HG02763 (cell line): Measurements from ENCODE around the gene TMEM239.
A peak's percentile ranks its signal among the peaks of the same experiment; 100 is the strongest.
"Not testable (repeated sequence)": the region's sequence is repeated elsewhere in the genome, so short reads cannot be mapped to it uniquely, and the experiment has no call there.

ENCODE experiments used
- ATAC-seq: cut with Tn5 transposase; IDR thresholded peaks from one replicate; pipeline ENCODE4 v1.9.1; 2021; ENCODE audit warnings: mild to moderate bottlenecking, moderate library complexity; ENCODE audit not compliant: unreplicated experiment

Gene TMEM239

GRCh38 chr20:2799271-2799670, 16.9 kb upstream of the TMEM239 start:
- no peak for ATAC-seq

GRCh38 chr20:2799688-2800520, 16.3 kb upstream of the TMEM239 start:
- ATAC-seq: peak; percentile 27

GRCh38 chr20:2800521-2801285, 15.5 kb upstream of the TMEM239 start, which contains the start of gene CPXM1:
TSS of gene CPXM1 (minus strand) at chr20:2800627. CDS start at chr20:2800572, 55 bp downstream.
- peak; percentile 42 for ATAC-seq

GRCh38 chr20:2801286-2801728, 14.9 kb upstream of the TMEM239 start:
- no peak for ATAC-seq

- no peak for ATAC-seq
Observed at GRCh38 chr20:2804041-2804828, 11.9 kb upstream of the TMEM239 start.

GRCh38 chr20:2804852-2805688, 11.1 kb upstream of the TMEM239 start:
- no peak for ATAC-seq

GRCh38 chr20:2805689-2806350, 10.3 kb upstream of the TMEM239 start:
- no peak for ATAC-seq

- no peak for ATAC-seq
Observed at GRCh38 chr20:2806351-2806701, 9.8 kb upstream of the TMEM239 start.

GRCh38 chr20:2807019-2807418, 9.1 kb upstream of the TMEM239 start:
- no peak for ATAC-seq

- ATAC-seq: not testable (repeated sequence)
Observed at GRCh38 chr20:2807929-2808328, 8.2 kb upstream of the TMEM239 start.

GRCh38 chr20:2809690-2810089, 6.5 kb upstream of the TMEM239 start:
- no peak for ATAC-seq

GRCh38 chr20:2812189-2812588, 4.0 kb upstream of the TMEM239 start:
- no peak for ATAC-seq

- no peak for ATAC-seq
Observed at GRCh38 chr20:2814076-2814475, 2.1 kb upstream of the TMEM239 start.

- no peak for ATAC-seq
Observed at GRCh38 chr20:2814587-2815051, 1.5 kb upstream of the TMEM239 start, which contains the start of gene C20orf141. TSS of gene C20orf141 (plus strand) at chr20:2814987. CDS start at chr20:2815185, 198 bp downstream.

- ATAC-seq: no peak
Observed at GRCh38 chr20:2815242-2815900, 793 bp upstream of the TMEM239 start.

GRCh38 chr20:2816583-2817340, 598 bp downstream of the TMEM239 start:
- ATAC-seq: no peak

- ATAC-seq: no peak
Observed at GRCh38 chr20:2817341-2817726, 1.2 kb downstream of the TMEM239 start.

GRCh38 chr20:2817891-2818595, 1.9 kb downstream of the TMEM239 start:
- no peak for ATAC-seq
